Upper lobe of right lung (tissue), 1 donor: ENCODE data around the gene TNFAIP2. TPM values are rescaled to one million over a fixed set of nuclear protein-coding genes. Genes with fewer than 3 reads are reported as not detected.

Experiments used
- ATAC-seq: fragments of 200-7000 bp; cut with Tn5 transposase; one replicate; pipeline ENCODE4 v1.9.1; 2020; ENCODE audit warnings: mild to moderate bottlenecking, moderate library complexity
- DNase-seq: peaks from one replicate; pipeline ENCODE4 v3.0.0-alpha.2; 2020
- H3K27ac ChIP-seq: fragments of 200-600 bp; one replicate; pipeline ENCODE4 v1.8.0; 2022
- H3K27me3 ChIP-seq: fragments of 200-600 bp; one replicate; pipeline ENCODE4 v1.8.0; 2022; ENCODE audit warnings: mild to moderate bottlenecking
- H3K36me3 ChIP-seq: fragments of 200-600 bp; one replicate; pipeline ENCODE4 v1.8.0; 2022
- H3K4me1 ChIP-seq: fragments of 200-600 bp; one replicate; pipeline ENCODE4 v1.8.0; 2022
- H3K4me3 ChIP-seq: fragments of 200-600 bp; one replicate; pipeline ENCODE4 v1.8.0; 2022; ENCODE audit warnings: mild to moderate bottlenecking
- H3K9me3 ChIP-seq: fragments of 200-600 bp; one replicate; pipeline ENCODE4 v1.8.0; 2022
- CTCF ChIP-seq: fragments of 200-600 bp; IDR thresholded peaks from one replicate; pipeline ENCODE4 v1.8.0; 2022; ENCODE audit warnings: antibody characterized with exemption
- intact Hi-C: fragments of 100-400 bp; cut with DNase I; formaldehyde crosslinking; loops from one replicate; pipeline ENCODE4 v1.11.0; 2022
- total RNA-seq: library from RNA; stranded (reverse); fragmentation: NEBNext Ultra II Directional; extraction: Animal tissue kit (Norgen Biotek cat#: 25700); gene quantifications from one replicate; pipeline ENCODE4 v1.2.1, GENCODE V29; 2021
- donor health status: DM: no; HTN: yes; CAD: no; lungs with severe emphysema.

TNFAIP2 gene
- total RNA-seq, 1 donor from 2014 or later = 158 TPM

- intact Hi-C loops = no loop called here
- H3K4me3 ChIP-seq = no peak overlapping the region
- H3K27ac ChIP-seq = no peak overlapping the region
- H3K4me1 ChIP-seq = no peaks in the 10 kb centered on the region
- H3K36me3 ChIP-seq = no peaks in the 10 kb centered on the region
- ATAC-seq (no peak), DNase-seq (no peak)
- no peaks in the 10 kb centered on the region for H3K9me3 ChIP-seq
- H3K27me3 ChIP-seq = peaks cover 7% of the 10 kb centered on the region
- TF ChIP-seq CTCF = no peak
Measured at GRCh38 chr14:103142721-103143302, 19.6 kb downstream of the TNFAIP2 start.

DNA sequence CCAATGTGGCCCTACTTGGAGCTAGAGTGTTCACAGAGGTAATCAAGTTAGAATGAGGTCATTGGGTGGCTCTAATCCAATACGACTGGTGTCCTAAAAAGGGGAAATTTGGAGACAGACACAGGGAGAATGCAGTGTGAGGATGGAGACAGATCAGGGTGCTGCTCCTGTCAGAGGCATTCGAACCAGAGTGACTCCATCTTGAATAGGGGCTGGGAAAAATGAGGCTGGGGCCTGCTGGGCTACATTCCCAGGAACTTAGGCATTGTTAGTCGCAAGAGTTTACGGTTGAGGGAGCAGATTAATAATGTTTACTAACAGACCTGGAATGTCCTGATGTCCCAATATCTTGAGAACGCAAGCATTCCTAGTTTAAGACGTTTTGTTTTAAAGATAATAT lies 20.2 kb downstream of the TNFAIP2 start:
- no peak for ATAC-seq
- intact Hi-C loops = no loop called here
- Histone ChIP-seq H3K4me3 (no peak overlapping the region), H3K4me1 (no peaks in the 10 kb centered on the region), H3K9me3 (no peaks in the 10 kb centered on the region), H3K27me3 (peaks cover 7% of the 10 kb centered on the region), H3K27ac (no peak overlapping the region), H3K36me3 (no peaks in the 10 kb centered on the region)
- no peak for DNase-seq
- TF ChIP-seq CTCF = no peak

GRCh38 chr14:103144085-103144484 lies 20.8 kb downstream of the TNFAIP2 start:
- DNase-seq (no peak), ATAC-seq (no peak)
- peaks cover 7% of the 10 kb centered on the region for H3K27me3 ChIP-seq
- no peaks in the 10 kb centered on the region for H3K36me3 ChIP-seq
- H3K4me3 ChIP-seq = no peak overlapping the region
- no peaks in the 10 kb centered on the region for H3K4me1 ChIP-seq
- H3K27ac ChIP-seq = no peak overlapping the region
- no peak for TF ChIP-seq CTCF
- intact Hi-C loops = no loop called here
- no peaks in the 10 kb centered on the region for H3K9me3 ChIP-seq

DNA sequence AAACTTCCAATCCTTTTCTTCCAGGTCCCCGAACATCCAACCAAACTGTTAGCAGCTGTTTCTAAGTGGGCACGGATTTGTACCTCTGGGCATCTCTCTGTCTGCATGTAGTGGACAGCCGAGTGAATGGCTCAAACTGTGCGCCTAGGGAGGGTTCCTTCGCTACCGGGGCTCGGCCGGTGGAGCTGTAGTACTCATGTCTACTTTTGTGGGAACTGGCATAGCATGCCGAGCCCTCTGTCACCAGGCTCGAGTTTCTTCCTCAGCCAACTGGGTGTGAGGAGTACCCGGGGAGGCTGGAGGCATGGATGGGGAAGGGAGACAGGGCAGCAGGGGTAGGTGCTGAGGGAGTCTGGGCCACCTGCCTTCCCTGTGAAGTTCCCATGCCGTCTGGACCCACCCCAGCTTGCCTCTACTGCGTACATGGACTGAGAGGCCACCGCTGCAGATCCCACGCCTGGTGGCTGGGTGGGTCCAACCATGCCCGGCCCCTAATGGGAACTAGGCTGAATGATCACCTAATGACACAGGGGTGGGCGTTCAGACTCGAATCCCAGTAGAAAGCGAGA lies 23.0 kb downstream of the TNFAIP2 start:
- H3K4me1 ChIP-seq = no peaks in the 10 kb centered on the region
- H3K36me3 ChIP-seq = no peaks in the 10 kb centered on the region
- ATAC-seq (no peak), DNase-seq (no peak)
- no peak for TF ChIP-seq CTCF
- no peaks in the 10 kb centered on the region for H3K9me3 ChIP-seq
- H3K4me3 ChIP-seq = no peak overlapping the region
- intact Hi-C loops = no loop called here
- peaks cover 7% of the 10 kb centered on the region for H3K27me3 ChIP-seq
- H3K27ac ChIP-seq = no peak overlapping the region

DNA sequence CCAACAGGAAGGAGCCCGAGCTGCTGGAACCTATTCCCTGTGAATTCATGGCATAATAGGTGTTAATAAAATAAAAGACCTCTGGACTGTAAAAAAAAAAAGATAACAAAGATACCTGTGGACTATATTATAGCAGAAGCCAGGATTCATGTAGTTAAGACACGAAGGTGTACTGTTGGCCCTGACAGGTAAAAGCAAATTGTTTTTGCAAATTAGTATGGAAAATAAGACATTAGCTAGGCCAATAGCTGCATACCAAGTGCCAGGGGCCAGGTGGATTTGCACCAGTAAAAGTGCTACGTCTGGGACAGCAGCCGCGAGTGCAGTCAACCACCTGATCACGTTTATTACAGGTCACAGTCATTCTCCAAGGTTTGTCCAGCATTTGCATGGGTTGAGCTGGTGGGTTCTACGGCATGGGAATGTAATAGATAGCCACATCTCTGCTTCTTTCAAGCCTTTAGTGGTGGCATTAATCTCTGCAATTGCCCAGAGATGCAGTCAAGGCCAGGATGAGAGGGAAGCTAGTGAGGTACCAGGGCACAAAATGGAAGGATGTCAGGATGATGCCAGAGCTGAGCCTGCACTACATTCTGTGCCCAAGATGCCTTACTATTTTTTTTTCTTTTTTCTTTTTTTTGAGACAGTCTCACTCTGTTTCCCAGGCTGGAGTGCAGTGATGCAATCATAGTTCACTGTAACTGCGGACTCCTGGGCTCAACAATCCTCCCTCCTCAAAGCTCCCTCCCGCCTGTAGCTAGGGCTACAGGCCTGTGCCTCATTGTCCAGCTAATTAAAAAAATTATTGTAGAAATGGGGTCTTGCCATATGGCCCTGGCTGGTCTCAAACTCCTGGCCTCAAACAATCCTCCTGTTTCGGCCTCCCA lies 26.3 kb downstream of the TNFAIP2 start:
- Histone ChIP-seq H3K4me3 (no peak overlapping the region), H3K4me1 (no peaks in the 10 kb centered on the region), H3K27me3 (no peaks in the 10 kb centered on the region), H3K36me3 (no peaks in the 10 kb centered on the region), H3K9me3 (no peaks in the 10 kb centered on the region), H3K27ac (no peak overlapping the region)
- intact Hi-C loops = no loop called here
- ATAC-seq (no peak), DNase-seq (no peak)
- no peak for TF ChIP-seq CTCF
